SU-DHL-6 (cell line): ENCODE results near the gene KCNE4.

Experiments used
- H2AFZ ChIP-seq: fragments of 200-600 bp; sonication (generic); 2 replicates; pipeline ENCODE4 v1.6.1; 2014; ENCODE audit warnings: low read depth, mild to moderate bottlenecking, moderate library complexity, mixed read lengths, antibody characterized with exemption, low read length; ENCODE audit not compliant: severe bottlenecking
- H3F3A ChIP-seq: fragments of 200-600 bp; shearing (Covaris generic); 2 replicates; pipeline ENCODE4 v1.6.0; 2016; ENCODE audit warnings: antibody characterized with exemption, mild to moderate bottlenecking; ENCODE audit not compliant: insufficient read depth
- H3K27ac ChIP-seq: fragments of 200-600 bp; sonication (generic); 2 replicates; pipeline ENCODE4 v1.5.1; 2016; ENCODE audit warnings: low read depth, mild to moderate bottlenecking, low read length, moderate library complexity, mixed read lengths
- H3K27me3 ChIP-seq: fragments of 200-600 bp; sonication (generic), shearing (Covaris generic); 2 replicates; pipeline ENCODE4 v1.6.0; 2014; ENCODE audit warnings: mild to moderate bottlenecking, low read length
- H3K36me3 ChIP-seq: fragments of 200-600 bp; sonication (generic); 2 replicates; pipeline ENCODE4 v1.6.1; 2014; ENCODE audit warnings: mild to moderate bottlenecking, low read length, mixed read lengths
- H3K4me2 ChIP-seq: fragments of 300-600, 200-600 bp; shearing (Covaris generic), sonication (generic); 2 replicates; pipeline ENCODE4 v1.6.0; 2014; ENCODE audit warnings: low read length, low read depth, mild to moderate bottlenecking; ENCODE audit not compliant: poor library complexity, severe bottlenecking
- H3K4me3 ChIP-seq: fragments of 200-600 bp; sonication (generic); 2 replicates; pipeline ENCODE4 v1.5.1; 2014; ENCODE audit warnings: antibody characterized with exemption, low read length, mild to moderate bottlenecking, mixed read lengths; ENCODE audit not compliant: insufficient read depth, poor library complexity, severe bottlenecking
- H3K79me2 ChIP-seq: fragments of 200-600 bp; sonication (generic); 2 replicates; pipeline ENCODE4 v1.6.1; 2014; ENCODE audit warnings: mild to moderate bottlenecking, low read length, moderate library complexity; ENCODE audit not compliant: insufficient read depth
- H3K9ac ChIP-seq: fragments of 200-600 bp; sonication (generic); 2 replicates; pipeline ENCODE4 v1.7.0; 2014; ENCODE audit warnings: mild to moderate bottlenecking, low read length
- H3K9me2 ChIP-seq: fragments of 200-600 bp; sonication (generic); replicated peaks from 2 replicates; pipeline ENCODE4 v1.6.1; 2014; ENCODE audit warnings: low read length; ENCODE audit not compliant: insufficient read depth
- H3K9me3 ChIP-seq: fragments of 200-600 bp; sonication (generic); 2 replicates; pipeline ENCODE4 v1.6.1; 2014; ENCODE audit warnings: low read length, mixed read lengths; ENCODE audit not compliant: insufficient read depth
- H4K20me1 ChIP-seq: fragments of 200-600 bp; sonication (generic); 2 replicates; pipeline ENCODE4 v1.6.1; 2014; ENCODE audit warnings: low read depth, mild to moderate bottlenecking, antibody characterized with exemption, low read length, moderate library complexity, mixed read lengths
- CTCF ChIP-seq: fragments of 200-600 bp; sonication (generic); IDR thresholded peaks from one replicate; pipeline ENCODE4 v1.5.1; 2017; ENCODE audit warnings: antibody characterized with exemption, mild to moderate bottlenecking, low read length, moderate library complexity; ENCODE audit not compliant: insufficient read depth, poor library complexity, severe bottlenecking
- EZH2phosphoT487 ChIP-seq: fragments of 200-600 bp; sonication (generic), shearing (Covaris generic); conservative IDR thresholded peaks from 2 replicates; pipeline ENCODE4 v1.6.1; 2018; ENCODE audit warnings: mild to moderate bottlenecking, antibody characterized with exemption, low read length, moderate library complexity, mixed read lengths

Gene KCNE4

GRCh38 chr2:223088866-223089265 is 36.9 kb downstream of the KCNE4 start:
- Histone ChIP-seq H3K9me3 (no peaks in the 10 kb centered on the region), H3K79me2 (no peaks in the 10 kb centered on the region), H4K20me1 (no peaks in the 10 kb centered on the region), H3K36me3 (no peaks in the 10 kb centered on the region), H3F3A (no peaks in the 10 kb centered on the region), H3K27me3 (no peaks in the 10 kb centered on the region), H3K9ac (no peak overlapping the region), H3K27ac (no peak overlapping the region), H3K4me3 (no peak overlapping the region), H3K9me2 (no peaks in the 10 kb centered on the region), H3K4me2 (no peak overlapping the region), H2AFZ (no peak overlapping the region)
- TF ChIP-seq EZH2phosphoT487 (no peak), CTCF (no peak)

GRCh38 chr2:223090039-223090438 is 38.0 kb downstream of the KCNE4 start:
- Histone ChIP-seq H4K20me1 (no peaks in the 10 kb centered on the region), H3K4me3 (no peak overlapping the region), H3K9ac (no peak overlapping the region), H3K79me2 (no peaks in the 10 kb centered on the region), H3K9me2 (no peaks in the 10 kb centered on the region), H3K27me3 (no peaks in the 10 kb centered on the region), H3F3A (no peaks in the 10 kb centered on the region), H3K9me3 (no peaks in the 10 kb centered on the region), H3K27ac (no peak overlapping the region), H3K4me2 (no peak overlapping the region), H3K36me3 (no peaks in the 10 kb centered on the region), H2AFZ (no peak overlapping the region)
- TF ChIP-seq CTCF (no peak), EZH2phosphoT487 (no peak)

- H4K20me1 ChIP-seq: no peaks in the 10 kb centered on the region
- H3K4me2 ChIP-seq: no peak overlapping the region
- H3K4me3 ChIP-seq: no peak overlapping the region
- H3K9ac ChIP-seq: no peak overlapping the region
- H2AFZ ChIP-seq: no peak overlapping the region
- no peaks in the 10 kb centered on the region for H3K36me3 ChIP-seq
- no peaks in the 10 kb centered on the region for H3K79me2 ChIP-seq
- H3K9me2 ChIP-seq: no peaks in the 10 kb centered on the region
- no peak overlapping the region for H3K27ac ChIP-seq
- H3K27me3 ChIP-seq: no peaks in the 10 kb centered on the region
- no peak for TF ChIP-seq EZH2phosphoT487
- TF ChIP-seq CTCF: no peak
- H3K9me3 ChIP-seq: no peaks in the 10 kb centered on the region
- no peaks in the 10 kb centered on the region for H3F3A ChIP-seq
These were observed 38.7 kb downstream of the KCNE4 start for GRCh38 chr2:223090540-223091235.
